Measurements from ENCODE around the gene BCAS1. TPM values are rescaled to one million over a fixed set of nuclear protein-coding genes. Genes with fewer than 3 reads are reported as not detected.
A peak's percentile ranks its signal among the peaks of the same experiment; 100 is the strongest.

BCAS1 gene
- polyA plus RNA-seq, 1 of the 3 experiments (the other 2 are of a cell fraction): not detected

GRCh38 chr20:53957451-53958172 lies 112.8 kb downstream of the BCAS1 start:
- no peaks in the 10 kb centered on the region for H3K9me3 ChIP-seq
- H3K4me3 ChIP-seq (ENCODE audit: low read depth in 2 of 2, low read length in 1 of 2): no peak overlapping the region
- ChIA-PET POLR2A (interaction anchor here (0.5 kb wide), 1 partner anchor 1263 kb away, joined by 3 read pairs; no protein-coding TSS in a partner anchor), CTCF (interaction anchor here (1.0 to 1.6 kb wide), 3 partner anchors 13 to 40 kb away, joined by 3 to 6 read pairs (median 4); no protein-coding TSS in a partner anchor)
- no peak overlapping the region for H2AFZ ChIP-seq (ENCODE audit: low read depth)
- H3K9me2 ChIP-seq: no peaks in the 10 kb centered on the region
- no peaks in the 10 kb centered on the region; the same call in 1 of the 2 replicates for H3K27me3 ChIP-seq (ENCODE audit: insufficient read depth)
- DNase-seq: no peak
- H3K27ac ChIP-seq (ENCODE audit: low read depth in 2 of 2, low read length in 1 of 2): no peak overlapping the region
- no peak overlapping the region for H3K4me2 ChIP-seq
- H3F3A ChIP-seq (replicated peaks; ENCODE audit: insufficient read depth): peaks cover 2% of the 10 kb centered on the region
- peaks cover 0 to 9% of the 10 kb centered on the region in 2 experiments; a peak in 1 of 4 replicates for H3K4me1 ChIP-seq (ENCODE audit: control insufficient read depth in 1 of 2, insufficient read depth in 2 of 2, low read depth in 1 of 2, low read length in 1 of 2)
- H3K9ac ChIP-seq: no peak overlapping the region
- H4K20me1 ChIP-seq (ENCODE audit: insufficient read depth): no peaks in the 10 kb centered on the region
- WGBS (ENCODE audit: low lambda C conversion rate): 54% methylated on average over 2 of the region's 2 CpGs
- no peaks in the 10 kb centered on the region for H3K79me2 ChIP-seq (ENCODE audit: insufficient read depth)
- TF ChIP-seq USF2 (IDR thresholded peaks at IDR 0.05; ENCODE audit: borderline replicate concordance, low read depth, low read length) (no peak), NRF1 (IDR thresholded peaks at IDR 0.05; ENCODE audit: low read depth, low read length) (no peak), EZH2phosphoT487 (IDR thresholded peaks at IDR 0.05; ENCODE audit: borderline replicate concordance, low read depth) (no peak), IRF3 (IDR thresholded peaks at IDR 0.05; ENCODE audit: low read depth, low read length) (no peak), YY1 (IDR thresholded peaks at IDR 0.05; ENCODE audit: low read depth) (no peak), RXRA (IDR thresholded peaks at IDR 0.05; ENCODE audit: borderline replicate concordance, low read depth) (no peak), RCOR1 (IDR thresholded peaks at IDR 0.05; ENCODE audit: low read length) (no peak), RAD21 (IDR thresholded peaks at IDR 0.05; ENCODE audit: low read length) (0 out of 2 replicates have a peak, but pooled peaks have one; percentile 17), CTCF (IDR thresholded peaks at IDR 0.05) (peak; percentile 47), TAF1 (IDR thresholded peaks at IDR 0.05; ENCODE audit: borderline replicate concordance, low read depth, low read length) (no peak), SMC3 (IDR thresholded peaks at IDR 0.05; ENCODE audit: low read depth, low read length) (no peak), EP300 (IDR thresholded peaks at IDR 0.05; ENCODE audit: borderline replicate concordance in 1 of 2, low read depth in 1 of 2, low read length in 1 of 2) (no peak), FOSL2 (IDR thresholded peaks at IDR 0.05; ENCODE audit: borderline replicate concordance, low read depth) (no peak), CHD2 (IDR thresholded peaks at IDR 0.05; ENCODE audit: low read length, partially characterized antibody) (no peak), FOXJ3 (CRISPR knock-in tag; IDR thresholded peaks at IDR 0.05) (no peak), GABPA (IDR thresholded peaks at IDR 0.05; ENCODE audit: low read depth) (no peak), GATA2 (CRISPR knock-in tag; IDR thresholded peaks at IDR 0.05) (no peak), ELF1 (IDR thresholded peaks at IDR 0.05) (no peak)
- no peaks in the 10 kb centered on the region for H3K36me3 ChIP-seq (replicated peaks in 1 of 2; ENCODE audit: control insufficient read depth in 1 of 2, insufficient read depth in 2 of 2, low read length in 1 of 2)

All from SK-N-SH (cell line).